IMR-90 (cell line): ENCODE data around the gene CD151. TPM values are rescaled to one million over a fixed set of nuclear protein-coding genes. Genes with fewer than 3 reads are reported as not detected.

ENCODE experiments used
- ATAC-seq: fragments of 200-7000 bp; cut with Tn5 transposase; 2 replicates; pipeline ENCODE4 v1.9.1; 2020; ENCODE audit warnings: low read depth, mild to moderate bottlenecking, moderate library complexity
- BruUV-seq: library from RNA; stranded (reverse); fragments of 400-500 nt; replicated peaks from 2 replicates; lab custom pipeline; 2021; lab: Mats Ljungman, UMichigan
- CTCF ChIA-PET: fragments of 300-600 bp; formaldehyde crosslinking; extraction: SDS; loops from one replicate; lab custom pipeline; 2021; ENCODE audit warnings: antibody characterized with exemption; lab: Yijun Ruan, JAX
- POLR2A ChIA-PET: fragments of 300-600 bp; sonication (Branson Sonifier 250); formaldehyde crosslinking; loops from one replicate; lab custom pipeline; 2022; ENCODE audit warnings: antibody characterized with exemption; ENCODE audit not compliant: unreplicated experiment; lab: Charles Lee
- DNase-seq: peaks from one replicate; pipeline ENCODE4 v3.0.0; 2013
- H2AFZ ChIP-seq: replicated peaks from 2 replicates; pipeline ENCODE3; 2013; ENCODE audit warnings: low read length, mild to moderate bottlenecking; ENCODE audit not compliant: poor library complexity
- H2AK5ac ChIP-seq: 2 replicates; pipeline ENCODE4 v1.6.1; 2013; ENCODE audit warnings: low read depth, low read length, inconsistent platforms
- H2AK9ac ChIP-seq: replicated peaks from 2 replicates; pipeline ENCODE3; 2013; ENCODE audit warnings: mild to moderate bottlenecking, low read depth, low read length, moderate library complexity; ENCODE audit not compliant: poor library complexity
- H2BK120ac ChIP-seq: 2 replicates; pipeline ENCODE4 v1.6.1; 2013; ENCODE audit warnings: low read depth, low read length, inconsistent platforms
- H2BK15ac ChIP-seq: 3 replicates; pipeline ENCODE4 v1.6.1; 2013; ENCODE audit warnings: low read depth, low read length, inconsistent platforms
- H2BK20ac ChIP-seq: 2 replicates; pipeline ENCODE4 v1.6.1; 2013; ENCODE audit warnings: low read depth, mild to moderate bottlenecking, inconsistent platforms, low read length, moderate library complexity
- H2BK5ac ChIP-seq: 2 replicates; pipeline ENCODE4 v1.6.1; 2013; ENCODE audit warnings: mild to moderate bottlenecking, low read depth, low read length, inconsistent platforms; ENCODE audit not compliant: poor library complexity, severe bottlenecking
- H3K14ac ChIP-seq: replicated peaks from 2 replicates; pipeline ENCODE4 v1.6.1; 2013; ENCODE audit warnings: low read depth, low read length, inconsistent platforms
- H3K18ac ChIP-seq: 2 replicates; pipeline ENCODE4 v1.6.1; 2013; ENCODE audit warnings: low read depth, low read length, control low read depth
- H3K23ac ChIP-seq: 2 replicates; pipeline ENCODE4 v1.6.1; 2013; ENCODE audit warnings: low read depth, low read length, inconsistent platforms
- H3K27ac ChIP-seq: 2 replicates; pipeline ENCODE4 v1.5.1; 2013; ENCODE audit warnings: mild to moderate bottlenecking, control low read depth, low read length; ENCODE audit not compliant: insufficient read depth
- H3K27me3 ChIP-seq: 2 replicates; pipeline ENCODE4 v1.6.1; 2013; ENCODE audit warnings: low read length; ENCODE audit not compliant: control insufficient read depth, insufficient read depth
- H3K36me3 ChIP-seq: 2 replicates; pipeline ENCODE4 v1.6.1; 2013; ENCODE audit warnings: low read length, mixed read lengths; ENCODE audit not compliant: control insufficient read depth, insufficient read depth
- H3K4ac ChIP-seq: 2 replicates; pipeline ENCODE4 v1.6.1; 2013; ENCODE audit warnings: low read depth, low read length, inconsistent platforms
- H3K4me1 ChIP-seq: 2 replicates; pipeline ENCODE4 v1.6.1; 2013; ENCODE audit warnings: low read length, mixed read lengths; ENCODE audit not compliant: control insufficient read depth, insufficient read depth
- H3K4me2 ChIP-seq: 2 replicates; pipeline ENCODE4 v1.6.1; 2013; ENCODE audit warnings: low read depth, mild to moderate bottlenecking, control low read depth, low read length, moderate library complexity
- H3K4me3 ChIP-seq: 2 replicates; pipeline ENCODE4 v1.5.1; 2013; ENCODE audit warnings: low read depth, mild to moderate bottlenecking, control low read depth, low read length, moderate library complexity; ENCODE audit not compliant: insufficient read depth
- H3K56ac ChIP-seq: 2 replicates; pipeline ENCODE4 v1.6.1; 2013; ENCODE audit warnings: low read length, inconsistent platforms; ENCODE audit not compliant: insufficient read depth; ENCODE audit errors: extremely low read depth
- H3K79me1 ChIP-seq, 2 experiments: 2 replicates each; pipeline ENCODE4 v1.6.1; 2013; ENCODE audit warnings: low read length in 2 of 2, inconsistent platforms in 1 of 2, low read depth in 1 of 2
- H3K9ac ChIP-seq: 2 replicates; pipeline ENCODE4 v1.6.1; 2013; ENCODE audit warnings: low read depth, low read length, control low read depth
- H3K9me1 ChIP-seq: 2 replicates; pipeline ENCODE4 v1.6.1; 2013; ENCODE audit warnings: low read length, inconsistent platforms; ENCODE audit not compliant: insufficient read depth
- H3K9me3 ChIP-seq: 2 replicates; pipeline ENCODE4 v1.6.1; 2013; ENCODE audit warnings: low read length; ENCODE audit not compliant: control insufficient read depth, insufficient read depth
- H4K20me1 ChIP-seq: 2 replicates; pipeline ENCODE4 v1.6.1; 2013; ENCODE audit warnings: low read length, inconsistent platforms; ENCODE audit not compliant: insufficient read depth
- H4K5ac ChIP-seq: 2 replicates; pipeline ENCODE4 v1.6.1; 2013; ENCODE audit warnings: mild to moderate bottlenecking, low read depth, low read length, control low read depth
- H4K8ac ChIP-seq, 2 experiments: 2 replicates each; pipeline ENCODE4 v1.6.1; 2013; ENCODE audit warnings: low read depth in 2 of 2, low read length in 2 of 2, control low read depth in 1 of 2, inconsistent platforms in 1 of 2
- H4K91ac ChIP-seq: 2 replicates; pipeline ENCODE4 v1.6.1; 2013; ENCODE audit warnings: low read depth, low read length, inconsistent platforms; ENCODE audit not compliant: insufficient read depth
- CHD1 ChIP-seq: IDR thresholded peaks from 2 replicates; pipeline ENCODE4 v1.6.1; 2012; ENCODE audit warnings: low read depth, low read length, improper control_type of control experiment
- MAZ ChIP-seq: IDR thresholded peaks from 2 replicates; pipeline ENCODE4 v1.6.1; 2012; ENCODE audit warnings: low read depth, mild to moderate bottlenecking, low read length, improper control_type of control experiment, moderate library complexity, borderline replicate concordance
- WGBS, 2 experiments: methylation state at CpG; one replicate each; pipeline versions ENCODE4 v1.1.5 to v1.1.7; 2013; ENCODE audit warnings: missing lambda C conversion rate in 2 of 2; ENCODE audit not compliant: insufficient read length in 1 of 2; ENCODE audit errors: extremely low coverage in 2 of 2; 5-methylcytosine and 5-hydroxymethylcytosine counted together
- dilution Hi-C: fragments of 300-500 bp; cut with HindIII; formaldehyde crosslinking; loops from one replicate; pipeline ENCODE4 v1.14.3; 2018; ENCODE audit warnings: low sequenced_read_pairs; ENCODE audit not compliant: unreplicated experiment
- in situ Hi-C: fragments of 300-500 bp; cut with MboI; formaldehyde crosslinking; loops from 3 replicates; pipeline ENCODE4 v1.14.3; 2019; ENCODE audit warnings: low sequenced_read_pairs, inconsistent platforms, mixed read lengths
- intact Hi-C: fragments of 100-400 bp; cut with micrococcal nuclease; formaldehyde crosslinking; loops from 2 replicates; pipeline ENCODE4 v1.10.0; 2022
- polyA plus RNA-seq, 3 experiments: library from polyadenylated mRNA; depleted of rRNA; stranded (reverse); fragments of >200 nt; gene quantifications; 2 replicates each; pipeline ENCODE4 v1.2.3, GENCODE V29; 2012; ENCODE audit warnings: low replicate concordance in 1 of 3
- total RNA-seq: library from RNA; depleted of rRNA; stranded (reverse); fragments of >200 nt; gene quantifications from 2 replicates; pipeline ENCODE4 v1.2.3, GENCODE V29; 2012

The CD151 gene
- total and polyA plus RNA-seq, 2 of the 4 experiments (the other 2 are of a cell fraction), result 1,150 to 1,267 TPM

DNA sequence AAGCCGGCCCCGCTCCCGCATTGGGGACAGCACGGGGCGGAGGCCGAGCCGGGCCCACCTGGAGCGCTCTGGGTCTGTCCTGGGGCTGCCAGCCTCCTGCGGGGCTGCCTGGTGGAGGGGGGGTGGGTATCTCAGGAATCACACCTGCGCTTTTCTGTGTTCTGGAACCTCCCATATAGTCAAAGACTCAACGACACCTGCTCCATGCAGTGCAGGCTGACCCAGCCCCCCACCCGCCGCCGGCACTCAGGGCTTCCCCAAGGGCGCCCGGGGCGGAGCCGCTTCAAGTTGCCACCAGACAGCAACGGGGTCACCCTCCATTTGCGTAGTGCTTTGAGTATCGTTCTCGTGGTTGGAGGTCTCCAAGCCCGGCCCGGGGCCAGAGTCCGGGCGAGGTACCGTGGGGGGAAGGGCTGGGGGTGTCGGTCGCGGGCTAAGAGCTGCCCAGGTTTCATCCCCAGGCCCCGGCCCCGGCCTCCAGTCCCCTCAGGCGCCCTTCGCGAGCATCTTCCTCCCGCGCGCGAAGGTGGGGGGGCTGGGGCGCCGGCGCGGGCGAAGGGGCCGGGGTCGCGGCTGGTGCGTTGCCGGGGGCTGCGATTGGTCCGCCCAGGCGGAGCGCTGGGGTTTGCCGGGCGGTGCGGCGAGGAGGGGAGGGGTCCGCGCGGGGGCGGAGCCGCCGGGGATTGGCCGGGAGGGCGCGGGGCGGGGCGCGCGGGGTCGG, 16.5 kb downstream of the CD151 start:
- H3K79me1 ChIP-seq, result peaks cover 23 to 86% of the 10 kb centered on the region in 2 experiments
- H2AK9ac ChIP-seq, result peak overlapping the region; percentile 91
- BruUV-seq, result no TSS peak
- no peak overlapping the region for H2BK15ac ChIP-seq
- WGBS, 2 experiments, result 32% methylated on average over 5 of the region's 71 CpGs; no CpG with 5 or more reads in 1 of the 2 experiments
- ATAC-seq (peak; percentile 57), DNase-seq (no peak)
- no peak overlapping the region for H4K5ac ChIP-seq
- in situ Hi-C loops, result no loop called here
- H2BK20ac ChIP-seq, result no peak overlapping the region
- no peak overlapping the region for H2BK5ac ChIP-seq
- dilution Hi-C loops, result no loop called here
- H3K27me3 ChIP-seq, result no peaks in the 10 kb centered on the region
- ChIA-PET POLR2A (no interaction called here), CTCF (interaction anchor here (0.8 kb wide), 1 partner anchor 10 kb away, joined by 3 read pairs; no protein-coding TSS in a partner anchor)
- peak overlapping the region in 1 of 2 experiments; percentile 27; a peak in 1 of 4 replicates for H4K8ac ChIP-seq
- H3K4me2 ChIP-seq, result peak overlapping the region; percentile 87
- peaks cover 2% of the 10 kb centered on the region; the same call in 1 of the 2 replicates for H3K36me3 ChIP-seq
- no peak overlapping the region for H3K27ac ChIP-seq
- H2AK5ac ChIP-seq, result no peak overlapping the region
- H3K4ac ChIP-seq, result peak overlapping the region; percentile 56; the same call in 1 of the 2 replicates
- H3K9ac ChIP-seq, result peak overlapping the region; percentile 21; the same call in 1 of the 2 replicates
- peaks cover 11% of the 10 kb centered on the region; the same call in 1 of the 2 replicates for H3K9me1 ChIP-seq
- peaks cover 52% of the 10 kb centered on the region for H4K20me1 ChIP-seq
- no peak overlapping the region for H4K91ac ChIP-seq
- no peak overlapping the region for H3K56ac ChIP-seq
- H3K23ac ChIP-seq, result no peak overlapping the region
- H3K4me1 ChIP-seq, result peaks cover 38% of the 10 kb centered on the region
- no peak overlapping the region for H3K18ac ChIP-seq
- no peak for TF ChIP-seq CHD1
- 0 out of 2 replicates have a peak, but pooled peaks have one; percentile 6 for TF ChIP-seq MAZ
- H3K14ac ChIP-seq, result no peak overlapping the region
- H3K4me3 ChIP-seq, result peak overlapping the region; percentile 53
- no peak overlapping the region for H2BK120ac ChIP-seq
- intact Hi-C loops, result loop anchor here (10.0 kb wide), 1 partner anchor 206 kb away; no protein-coding TSS in a partner anchor
- peak overlapping the region; percentile 47 for H2AFZ ChIP-seq
- H3K9me3 ChIP-seq, result no peaks in the 10 kb centered on the region
